A172 (cell line): Measurements from ENCODE around the gene YTHDC1. TPM values are rescaled to one million over a fixed set of nuclear protein-coding genes. Genes with fewer than 3 reads are reported as not detected.
"Not testable (repeated sequence)": the region's sequence is repeated elsewhere in the genome, so short reads cannot be mapped to it uniquely, and the experiment has no call there.

ENCODE experiments used
- DNase-seq: peaks from one replicate; pipeline ENCODE4 v3.0.0-alpha.2; 2015; ENCODE audit warnings: low spot score
- total RNA-seq: library from RNA; depleted of rRNA; stranded (reverse); fragments of >200 nt; shearing (Covaris generic); gene quantifications from 2 replicates; pipeline ENCODE4 v1.2.3, GENCODE V29; 2014; rRNA removed

YTHDC1 gene
- 41.2 and 70.9 TPM in 2 replicates for total RNA-seq

DNA sequence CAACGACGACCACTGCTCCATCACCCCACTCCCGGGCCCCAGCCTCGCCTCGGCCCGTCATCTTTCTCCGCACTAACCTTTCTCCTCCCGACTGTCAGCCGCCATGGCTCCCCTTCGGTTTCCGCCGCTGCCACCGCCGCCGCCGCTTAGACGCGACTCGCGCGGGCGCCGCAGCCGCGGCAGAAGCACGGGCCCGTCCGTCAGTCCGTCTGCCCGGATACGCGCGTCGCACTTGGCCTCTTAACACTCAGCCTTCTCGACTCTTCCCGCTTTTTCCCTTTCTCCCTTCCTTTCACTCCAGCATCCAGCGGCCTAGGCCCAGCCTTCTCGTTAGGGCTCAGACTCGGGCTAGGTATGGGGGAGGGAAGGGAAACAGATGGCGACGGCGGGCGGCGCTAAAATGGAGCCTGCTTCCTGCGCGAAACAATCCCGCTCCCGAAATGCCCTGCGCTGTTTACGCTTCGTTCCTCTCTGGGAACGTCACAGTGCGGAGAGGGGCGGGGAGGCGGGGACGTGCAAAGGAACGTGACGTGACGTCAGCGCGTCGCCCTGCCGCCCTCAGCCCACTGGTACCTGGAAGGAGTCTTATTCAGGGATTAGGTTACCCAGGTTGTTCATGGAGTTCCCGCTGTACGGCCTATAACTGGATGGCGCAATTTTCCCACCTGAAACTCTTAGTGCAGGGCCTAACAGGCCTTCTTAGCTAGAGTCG lies at the start of gene YTHDC1:
YTHDC1 (minus strand) TSS at position 442 of the 712 bp plus-strand sequence; CDS start at position 105, 337 bp downstream.
- peak; percentile 80 for DNase-seq

DNA sequence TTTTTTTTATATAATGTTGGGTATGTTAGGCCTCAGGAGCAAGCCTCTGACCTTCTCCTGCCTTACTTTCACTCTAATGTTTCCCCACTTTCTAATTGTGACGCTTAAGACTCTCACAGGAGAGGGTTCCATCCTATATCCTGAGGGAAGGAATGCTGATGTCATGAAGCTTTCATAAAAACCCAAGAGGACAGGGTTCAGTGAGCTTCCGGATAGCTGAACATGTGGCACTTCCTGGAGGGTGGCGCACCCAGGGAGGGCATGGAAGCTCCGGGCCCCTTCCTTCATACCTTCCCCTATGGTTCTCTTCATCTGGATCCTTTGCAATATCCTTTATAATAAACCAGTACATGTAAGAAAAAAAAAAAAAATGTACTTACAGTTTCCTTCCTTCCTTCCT lies 49.4 kb upstream of the YTHDC1 start:
- no peak for DNase-seq

DNA sequence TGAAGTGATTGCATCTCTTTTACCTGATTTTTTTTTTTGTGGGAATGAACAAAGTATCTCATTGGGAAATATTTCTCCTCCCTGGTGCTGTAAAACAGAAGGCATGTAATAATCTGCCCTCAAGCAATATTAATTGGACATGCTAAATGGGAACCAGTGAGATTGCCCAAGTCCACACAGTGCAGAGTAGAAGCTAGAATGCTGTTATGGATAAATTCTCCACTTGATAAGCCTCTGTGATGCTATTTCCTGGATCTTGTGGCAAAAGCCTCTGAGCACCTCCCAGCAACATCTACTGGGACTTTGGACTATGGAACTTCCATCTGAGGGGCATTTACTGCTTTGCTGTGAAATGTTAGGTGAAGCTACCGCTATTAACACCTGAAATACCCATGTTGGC lies 46.9 kb upstream of the YTHDC1 start:
- DNase-seq: no peak

DNA sequence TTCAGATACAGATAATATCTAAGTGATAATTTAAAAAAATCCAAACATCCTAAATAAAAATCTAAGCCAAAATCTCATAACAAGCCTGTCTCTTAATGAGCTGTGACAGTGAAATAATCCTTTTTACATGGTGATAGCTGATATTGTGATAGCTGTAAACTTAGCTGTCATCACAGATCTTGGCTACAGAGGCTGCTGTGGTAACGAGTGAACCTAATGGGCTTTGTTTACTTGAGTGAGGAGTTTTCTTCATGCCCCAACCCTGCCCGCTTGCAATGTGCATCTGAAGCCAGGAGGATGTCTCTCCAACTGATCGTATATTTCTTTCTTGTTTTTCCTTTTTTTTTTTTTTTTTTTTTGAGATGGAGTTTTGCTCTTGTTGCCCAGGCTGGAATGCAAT lies 41.5 kb upstream of the YTHDC1 start:
- no peak for DNase-seq

DNA sequence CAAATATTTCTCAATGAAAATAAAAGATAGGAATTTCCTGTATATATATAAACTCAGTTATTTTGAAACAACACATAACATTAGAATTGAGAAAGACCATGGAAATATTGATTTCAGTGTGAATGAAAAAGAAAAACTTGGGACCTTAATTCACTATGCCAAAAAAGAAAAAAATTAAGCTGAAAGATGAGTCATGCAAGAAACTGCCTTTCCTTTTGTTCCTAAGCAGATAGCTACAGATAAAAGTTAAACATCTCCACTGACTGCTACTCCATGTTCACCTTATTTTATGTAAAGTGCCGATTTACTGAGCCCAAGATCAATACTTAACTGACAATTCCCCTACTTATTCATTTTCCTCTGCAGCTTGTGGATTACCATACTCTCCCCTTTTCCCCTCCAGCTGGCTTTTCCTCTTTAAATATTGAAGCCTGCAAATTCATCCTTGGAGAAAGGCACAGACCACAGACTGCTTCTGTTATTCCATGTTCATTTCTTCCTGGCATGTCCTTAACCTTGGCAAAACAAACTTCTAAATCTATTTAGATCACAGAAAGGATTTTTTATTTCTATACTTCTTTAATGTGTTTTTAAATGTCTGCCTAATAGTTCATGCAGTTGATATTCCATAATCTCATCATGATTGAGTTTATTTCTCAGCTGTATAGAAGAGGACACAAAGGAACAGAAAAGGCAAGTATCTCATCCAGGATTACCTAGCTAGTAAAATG lies 40.5 kb upstream of the YTHDC1 start:
- DNase-seq: no peak

DNA sequence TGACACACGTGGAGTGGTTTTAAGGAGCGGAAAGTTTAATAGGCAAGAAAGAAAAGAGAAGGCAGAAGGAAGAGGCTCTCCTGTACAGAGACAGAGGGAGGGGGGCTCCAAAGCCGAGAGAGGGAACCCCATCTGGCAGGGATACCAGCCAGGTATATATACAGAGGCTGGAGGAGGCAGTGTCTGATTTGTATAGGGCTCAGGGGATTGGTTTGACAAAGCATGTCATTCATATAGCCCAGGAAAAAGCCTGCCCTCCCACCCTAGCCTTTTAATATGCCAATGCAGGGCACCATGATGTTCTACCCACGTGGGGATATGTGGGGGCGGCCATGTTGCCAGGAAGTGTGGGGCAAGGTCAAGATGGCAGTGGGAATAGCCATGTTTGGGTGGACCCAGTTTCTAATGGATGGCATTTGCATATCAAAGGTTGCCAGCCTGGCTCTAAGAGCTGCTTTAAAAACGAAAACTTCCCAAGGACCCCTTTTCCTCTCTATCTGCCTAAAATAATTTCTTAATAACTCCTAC lies 39.6 kb upstream of the YTHDC1 start:
- not testable (repeated sequence) for DNase-seq

DNA sequence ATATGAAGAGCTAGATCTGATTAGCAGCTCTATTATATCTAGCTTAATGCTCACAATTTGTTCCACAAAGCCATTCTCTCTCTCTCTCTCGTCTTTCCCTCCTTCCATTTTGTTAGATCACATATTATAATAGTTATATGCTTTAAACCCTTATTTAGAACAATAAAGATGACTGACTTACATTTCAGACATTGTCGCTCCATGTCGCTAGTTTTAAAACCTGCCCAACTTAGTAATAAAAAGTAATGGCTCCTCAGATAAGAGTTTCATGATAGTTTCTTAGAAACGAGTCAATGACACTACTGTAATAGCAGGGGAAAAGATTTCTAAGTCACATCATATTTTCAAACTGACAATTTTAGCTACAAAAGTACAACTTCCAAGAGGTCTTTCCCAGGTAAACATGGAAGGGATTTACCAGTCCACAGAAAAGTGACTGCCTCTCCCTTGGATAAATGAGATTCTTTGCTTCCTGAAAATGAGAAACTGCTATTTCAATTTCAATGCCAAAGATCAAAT lies 38.5 kb upstream of the YTHDC1 start:
- no peak for DNase-seq

DNA sequence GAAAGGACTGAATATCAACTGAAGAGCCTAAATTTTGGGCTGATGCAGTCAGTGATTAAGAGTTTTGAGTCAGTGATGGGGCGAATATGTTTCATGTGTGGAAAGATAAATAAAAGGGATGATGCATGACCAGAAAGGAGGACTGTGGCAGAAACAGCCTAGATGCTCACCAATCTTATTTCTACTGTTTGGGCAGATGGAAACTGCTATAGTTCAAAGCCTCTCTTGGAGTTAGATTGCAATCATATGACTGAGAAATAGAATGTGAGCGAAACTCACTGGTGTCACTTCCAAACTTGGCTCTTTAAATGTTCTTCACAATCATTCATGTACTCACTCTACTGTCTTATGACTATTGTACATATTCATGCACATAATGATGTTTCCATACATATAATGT lies 35.4 kb upstream of the YTHDC1 start:
- DNase-seq: no peak

DNA sequence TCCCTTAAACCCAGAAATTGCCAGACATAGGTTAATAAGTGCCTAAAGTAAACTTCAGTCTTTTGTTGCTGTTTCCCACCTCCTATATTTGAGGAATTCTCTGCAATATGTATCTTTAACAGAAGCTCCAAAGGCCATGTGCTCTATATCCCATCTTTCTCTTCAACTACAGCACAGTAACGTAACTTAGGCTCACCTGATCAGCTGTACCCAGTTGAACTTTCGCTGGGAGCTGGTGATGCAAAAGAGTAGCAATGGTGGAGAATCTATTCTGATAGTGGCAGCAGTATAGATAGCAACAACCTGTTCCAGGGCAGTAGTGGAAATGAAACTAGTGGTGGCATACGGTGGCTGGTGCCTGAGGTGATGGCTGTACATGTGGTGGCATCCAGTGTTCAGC lies 33.2 kb upstream of the YTHDC1 start:
- DNase-seq: no peak

DNA sequence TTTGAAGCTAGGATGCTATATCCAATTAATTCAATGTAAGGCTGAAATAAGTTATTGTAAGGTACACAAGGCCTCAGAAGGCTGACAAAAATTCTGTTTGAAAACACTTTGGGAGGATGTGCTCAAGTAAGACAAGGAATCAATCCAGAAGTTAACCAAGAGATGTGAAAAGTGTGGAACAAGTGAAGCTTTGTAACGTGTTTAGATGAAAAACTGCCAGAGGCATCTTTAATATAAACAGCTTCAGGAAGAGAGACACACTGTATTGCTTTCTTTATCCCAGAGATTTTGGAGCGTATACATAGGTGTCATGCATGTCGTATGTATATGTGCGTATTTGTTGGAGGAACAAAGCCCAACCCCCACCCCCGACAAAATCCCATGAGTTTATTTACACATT lies 28.3 kb upstream of the YTHDC1 start:
- no peak for DNase-seq

DNA sequence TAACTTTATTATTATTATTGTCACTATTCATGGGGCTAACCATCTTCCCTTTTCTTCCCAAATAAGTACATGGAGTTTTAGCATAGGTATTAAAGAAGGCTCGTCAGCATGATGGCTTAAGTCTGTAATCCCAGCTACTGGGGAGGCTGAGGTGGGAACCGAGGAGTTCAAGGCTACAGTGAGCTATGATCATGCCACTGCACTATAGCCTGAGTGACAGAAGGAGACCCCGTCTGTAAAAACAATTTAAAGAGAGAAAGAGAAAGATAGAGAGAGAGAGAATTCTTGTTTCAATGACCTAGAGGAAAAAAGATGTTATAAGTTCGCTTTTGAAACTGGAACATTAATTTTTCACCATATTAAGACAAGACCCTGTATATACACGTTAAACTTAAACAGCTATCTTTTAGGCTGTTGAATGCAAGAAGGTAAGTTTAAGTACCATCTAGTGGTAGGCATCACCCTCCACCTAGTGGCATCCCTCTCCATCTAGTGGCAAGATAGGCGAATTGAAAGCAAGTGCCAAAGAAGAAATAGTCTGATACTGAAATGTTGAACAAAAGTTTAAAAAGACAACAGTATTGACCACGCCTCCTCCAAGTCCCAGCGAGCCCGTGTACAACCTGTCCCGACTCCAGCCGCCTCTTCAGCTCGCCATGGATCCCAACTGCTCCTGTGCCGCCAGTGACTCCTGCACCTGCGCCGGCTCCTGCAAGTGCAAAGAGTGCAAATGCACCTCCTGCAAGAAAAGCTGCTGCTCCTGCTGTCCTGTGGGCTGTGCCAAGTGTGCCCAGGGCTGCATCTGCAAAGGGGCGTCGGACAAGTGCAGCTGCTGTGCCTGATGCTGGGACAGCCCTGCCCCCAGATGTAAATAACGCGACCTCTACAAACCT lies 26.0 kb upstream of the YTHDC1 start:
- DNase-seq: peak; percentile 65

DNA sequence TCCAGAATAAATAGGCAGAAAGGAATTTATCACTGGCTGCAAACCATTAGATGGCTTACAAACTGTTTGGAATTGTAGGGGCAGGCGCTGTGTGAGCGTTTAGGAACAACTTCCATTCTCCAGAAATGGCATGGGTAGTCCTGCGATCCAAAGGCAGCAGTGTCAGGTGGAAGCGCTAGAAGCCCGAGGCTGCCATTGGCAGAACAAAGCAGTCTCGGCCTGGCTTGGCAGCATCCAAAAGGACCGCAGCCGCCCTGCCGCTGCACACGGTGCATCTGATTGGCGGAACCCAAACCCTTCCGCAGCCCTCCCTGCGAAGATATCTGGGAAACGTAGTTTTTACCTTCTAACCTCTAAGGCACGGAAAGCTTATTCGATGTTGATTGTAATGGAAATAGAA lies 23.6 kb upstream of the YTHDC1 start:
- DNase-seq: no peak

DNA sequence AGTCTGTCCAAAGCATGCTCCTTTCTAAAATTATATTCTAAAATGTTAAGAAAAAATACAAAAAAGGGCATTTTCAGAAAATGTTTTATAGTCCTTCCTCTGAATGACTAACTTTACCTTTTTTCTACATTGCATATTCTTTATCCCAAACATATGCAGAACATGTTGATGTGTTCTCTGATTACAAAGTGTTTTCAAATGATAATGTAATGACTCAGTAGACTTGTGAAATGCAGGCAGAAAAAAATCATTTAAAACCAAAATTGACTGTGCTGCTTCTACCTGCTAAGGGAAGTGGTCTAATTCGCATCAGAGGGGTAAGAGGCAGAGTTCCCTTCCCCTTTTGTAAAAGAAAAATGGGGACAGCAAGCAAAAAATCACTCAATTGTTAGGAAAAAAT lies 22.7 kb upstream of the YTHDC1 start:
- no peak for DNase-seq

DNA sequence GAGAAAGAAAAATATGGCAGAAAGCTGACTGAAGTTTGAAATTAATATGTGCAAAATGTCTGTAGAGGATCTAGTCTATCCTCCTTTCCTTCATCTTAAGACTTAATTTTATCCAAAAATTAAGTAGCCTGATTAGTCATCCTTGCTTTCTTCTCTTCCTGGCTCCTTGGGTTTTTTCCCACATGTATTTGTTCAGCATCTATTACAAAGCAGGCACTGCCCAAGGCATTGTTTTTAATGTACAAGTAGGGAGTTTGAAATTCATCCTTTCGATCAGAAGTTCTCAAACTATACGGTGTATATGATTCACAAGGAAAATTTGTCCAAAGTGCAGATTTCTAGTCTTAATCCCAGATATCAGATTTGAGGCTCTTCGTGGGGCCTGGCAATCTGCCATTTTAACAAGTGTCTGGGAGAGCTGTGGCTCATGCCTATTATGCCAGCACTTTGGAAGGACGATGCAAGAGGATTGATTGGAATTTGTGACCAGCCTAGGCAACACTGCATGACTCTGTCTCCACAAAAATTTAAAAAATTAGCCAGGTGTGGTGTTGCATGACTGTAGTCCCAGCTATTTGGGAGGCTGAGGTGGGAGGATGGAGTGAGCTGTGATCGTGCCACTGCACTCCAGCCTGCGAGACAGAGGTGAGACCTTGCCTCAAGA lies 19.4 kb upstream of the YTHDC1 start:
- DNase-seq: peak; percentile 62

DNA sequence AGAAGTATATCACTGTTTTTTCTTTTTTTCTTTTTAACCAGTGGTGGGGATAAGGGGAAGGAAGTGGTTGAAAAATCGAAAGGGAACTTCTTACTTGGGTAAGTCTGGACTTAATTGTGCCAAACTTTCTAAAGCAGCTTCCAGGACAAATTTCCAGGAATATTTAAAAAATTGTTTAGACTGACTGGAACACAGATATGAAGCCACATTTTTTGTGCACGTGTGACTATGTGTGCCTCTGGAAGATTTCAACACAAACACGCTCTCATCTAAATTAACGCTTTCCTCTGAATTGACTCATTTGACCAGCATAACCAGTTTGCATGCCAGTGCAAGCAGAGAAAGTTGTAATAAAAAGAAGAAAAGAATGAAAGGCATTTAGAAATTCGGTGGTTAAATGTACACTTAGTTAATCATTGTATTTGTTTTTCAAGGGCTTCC lies 18.8 kb upstream of the YTHDC1 start:
- DNase-seq: peak; percentile 22

DNA sequence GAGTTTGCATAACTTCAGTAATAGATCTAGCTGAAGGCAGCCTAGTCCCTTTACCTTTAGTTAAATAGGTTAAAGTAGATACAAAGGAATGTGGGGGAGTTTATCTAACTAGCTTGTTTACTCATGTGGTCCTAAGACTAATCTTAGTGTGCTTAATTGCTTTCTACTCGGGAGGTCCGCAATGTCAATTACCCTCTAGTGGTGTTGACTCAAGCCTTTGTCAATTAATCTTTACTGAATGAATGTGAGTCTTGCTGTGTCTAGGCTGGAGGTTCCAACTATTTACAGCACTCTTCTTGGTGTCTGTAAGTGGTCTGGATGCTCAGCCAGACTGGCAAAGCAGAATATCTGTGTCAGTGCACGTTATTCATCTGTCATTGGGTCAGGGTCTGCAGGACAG lies 17.9 kb upstream of the YTHDC1 start:
- DNase-seq: no peak

DNA sequence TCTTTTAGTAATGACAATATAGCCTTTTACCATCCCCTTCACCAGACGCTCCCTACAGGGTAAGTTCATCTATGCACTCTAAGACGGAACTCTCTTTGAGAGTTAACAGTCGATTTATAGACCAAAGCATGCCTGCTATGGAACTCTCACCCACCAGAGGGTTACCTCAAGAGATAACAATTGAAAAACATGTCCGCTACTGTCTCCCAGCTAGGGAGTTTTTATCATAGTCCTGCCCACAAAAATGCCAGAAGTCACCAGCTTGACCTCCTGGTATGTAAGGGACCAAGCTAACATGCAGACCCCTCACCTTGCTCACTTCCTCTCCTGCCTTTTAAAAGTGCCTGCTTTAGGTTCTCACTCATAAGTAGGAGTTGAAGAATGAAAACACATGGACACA lies 16.7 kb upstream of the YTHDC1 start:
- DNase-seq: peak; percentile 18

DNA sequence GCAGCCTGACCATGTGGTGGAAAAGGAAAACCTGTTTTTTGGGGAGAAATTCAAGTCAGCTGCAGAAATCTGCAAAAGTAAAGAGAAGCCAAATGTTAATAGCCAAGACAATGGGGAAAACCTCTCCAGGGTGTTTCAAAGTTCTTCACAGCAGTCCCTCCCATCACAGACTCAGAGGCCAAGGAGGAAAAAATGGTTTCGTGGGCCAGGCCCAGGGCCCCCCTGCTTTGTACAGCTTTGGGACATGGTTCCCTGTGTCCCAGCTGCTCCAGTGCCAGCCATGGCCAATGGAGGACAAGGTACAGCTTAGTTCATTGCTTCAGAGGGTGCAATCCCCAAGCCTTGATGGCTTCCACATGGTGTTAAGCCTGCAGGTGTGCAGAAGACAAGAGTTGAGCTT lies 15.2 kb upstream of the YTHDC1 start:
- DNase-seq: no peak

DNA sequence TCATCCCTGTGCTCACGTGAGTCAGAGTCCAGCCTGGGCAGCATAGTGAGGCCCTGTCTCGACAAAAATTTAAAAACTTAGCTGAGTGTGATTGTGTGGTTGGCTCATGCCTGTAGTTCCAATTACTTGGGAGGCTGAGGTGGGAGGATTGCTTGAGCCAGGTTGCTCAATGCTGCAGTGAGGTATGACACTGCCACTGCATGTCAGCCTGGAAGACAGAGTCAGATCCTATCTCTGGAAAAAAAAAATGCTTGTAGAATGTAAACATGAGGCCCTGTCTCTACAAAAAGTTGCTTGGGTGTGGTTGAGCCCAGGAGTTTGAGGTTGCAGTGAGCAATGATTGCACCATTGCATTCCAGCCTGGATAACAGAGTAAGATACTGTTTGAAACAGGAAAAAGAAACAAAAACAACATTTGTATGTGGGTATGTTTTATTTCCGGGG lies 11.3 kb upstream of the YTHDC1 start:
- peak; percentile 26 for DNase-seq

DNA sequence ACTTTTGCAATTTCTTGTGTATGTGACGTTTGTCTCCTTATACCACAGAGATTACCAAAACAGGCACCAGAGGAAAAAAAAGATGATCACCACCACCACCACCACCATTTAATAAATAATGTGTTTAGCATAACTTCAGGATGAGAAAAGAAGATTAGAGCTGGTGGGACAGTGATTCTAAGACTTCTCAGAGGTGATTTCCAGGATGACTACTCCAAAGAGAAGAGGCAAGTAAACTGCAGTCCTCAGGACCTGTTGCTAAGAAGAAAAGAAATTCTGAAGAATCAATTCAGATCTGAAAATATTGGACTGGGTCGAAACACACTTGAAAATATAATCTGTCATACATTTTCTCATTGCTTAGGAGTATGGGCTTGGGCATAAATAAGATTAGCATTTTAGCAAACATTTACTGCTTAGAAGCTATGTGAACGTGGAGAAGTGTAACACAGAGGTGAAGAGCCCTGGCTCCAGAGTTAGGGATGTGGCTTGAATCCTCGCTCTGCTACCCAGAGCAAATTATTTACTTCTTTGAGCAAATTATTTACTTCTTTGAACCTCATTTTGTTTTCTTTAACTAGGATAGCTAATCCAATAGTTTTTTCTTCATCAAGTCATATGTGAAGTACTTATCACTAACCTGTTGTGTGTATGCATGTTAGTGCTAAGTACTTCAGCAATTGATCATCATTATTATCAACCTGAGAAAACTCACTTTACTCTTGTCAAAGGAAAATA lies 10.5 kb upstream of the YTHDC1 start:
- no peak for DNase-seq
